ENCODE data around the gene JAKMIP1. TPM values are rescaled to one million over a fixed set of nuclear protein-coding genes. Genes with fewer than 3 reads are reported as not detected.

Gene JAKMIP1
- total RNA-seq, 1 donor from 2014 or later = not detected

DNA sequence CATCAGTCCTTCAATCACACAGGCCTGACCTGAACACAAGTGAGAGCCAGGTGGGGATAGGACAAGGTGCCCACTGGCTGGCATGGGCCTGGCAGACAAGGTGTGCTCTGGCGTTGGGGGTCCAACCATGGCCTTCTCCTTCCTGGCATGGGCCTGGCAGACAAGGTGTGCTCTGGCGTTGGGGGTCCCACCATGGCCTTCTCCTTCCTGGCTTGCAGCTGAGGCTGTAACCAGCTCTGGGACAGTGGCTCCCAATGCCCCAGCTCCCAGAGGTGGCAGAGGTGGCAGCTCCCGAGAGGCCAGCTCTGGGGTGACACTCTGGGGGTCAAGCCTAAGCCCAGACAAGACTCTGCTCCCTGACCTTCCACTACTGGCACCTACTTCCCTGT, 62.6 kb downstream of the JAKMIP1 start:
- no peak for DNase-seq (ENCODE audit: low read depth)
- no peak overlapping the region for H3K4me3 ChIP-seq (ENCODE audit: low read depth, low read length)
- TF ChIP-seq CTCF (conservative IDR thresholded peaks at IDR 0.05; ENCODE audit: low read depth, low read length) = no peak

DNA sequence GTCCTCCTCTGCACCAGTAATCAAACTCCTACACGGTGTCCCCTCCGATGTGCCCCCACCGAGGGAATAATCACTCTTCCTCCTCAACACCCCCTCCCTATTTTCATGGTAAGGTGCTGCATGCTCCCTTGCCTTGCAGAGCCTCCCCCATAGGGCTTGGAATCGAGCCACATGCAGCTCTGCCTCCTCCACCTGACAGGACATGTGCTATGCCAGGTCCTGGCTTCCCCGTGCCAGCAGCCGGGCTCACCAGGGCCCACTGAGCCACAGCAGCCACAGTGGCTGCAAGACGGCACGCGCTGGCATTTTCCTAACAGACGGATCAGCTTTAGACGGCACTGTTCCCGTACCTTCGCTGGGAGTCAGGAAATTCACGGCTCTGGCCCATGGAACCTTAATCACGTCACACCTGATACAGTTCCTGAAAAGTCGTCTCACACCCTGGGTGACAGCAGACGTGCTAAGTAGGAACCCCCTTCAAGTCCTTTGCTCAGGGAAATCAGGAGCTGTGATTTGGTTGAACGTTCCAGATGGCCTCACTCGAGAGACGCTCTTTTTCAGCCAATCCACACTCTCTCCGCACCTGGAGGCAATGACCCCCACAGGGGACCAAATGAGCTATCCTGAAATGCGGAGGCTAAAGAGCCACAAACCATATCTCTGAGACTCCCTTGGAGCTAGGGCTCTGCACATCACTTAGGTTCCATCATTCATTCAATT, 63.2 kb downstream of the JAKMIP1 start:
- no peak overlapping the region for H3K4me3 ChIP-seq (ENCODE audit: low read depth, low read length)
- no peak for TF ChIP-seq CTCF (conservative IDR thresholded peaks at IDR 0.05; ENCODE audit: low read depth, low read length)
- DNase-seq (ENCODE audit: low read depth) = no peak

- no peak overlapping the region for H3K4me3 ChIP-seq (ENCODE audit: low read depth, low read length)
- no peak for DNase-seq (ENCODE audit: low read depth)
- no peak for TF ChIP-seq CTCF (conservative IDR thresholded peaks at IDR 0.05; ENCODE audit: low read depth, low read length)
Measured at GRCh38 chr4:6134612-6135220, 65.6 kb downstream of the JAKMIP1 start.

DNA sequence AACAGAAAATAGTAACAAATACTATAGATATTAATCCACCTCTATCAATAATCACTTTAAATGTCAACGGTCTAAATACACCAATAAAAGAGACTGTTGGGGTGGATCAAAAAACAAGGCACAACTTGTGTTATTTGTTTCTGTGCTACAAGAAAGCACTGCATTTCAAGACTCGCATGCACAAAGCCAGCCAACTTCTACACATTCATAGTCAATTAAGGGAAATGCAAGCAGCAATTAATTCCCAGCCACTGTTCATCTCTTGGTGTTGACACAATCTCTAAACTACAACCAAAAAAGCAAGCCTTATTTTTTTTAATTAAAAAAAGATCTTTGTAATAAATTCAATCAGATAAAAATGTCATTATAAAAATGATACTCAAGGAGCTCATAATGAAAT, 67.6 kb downstream of the JAKMIP1 start:
- TF ChIP-seq CTCF (conservative IDR thresholded peaks at IDR 0.05; ENCODE audit: low read depth, low read length) = no peak
- no peak for DNase-seq (ENCODE audit: low read depth)
- no peak overlapping the region for H3K4me3 ChIP-seq (ENCODE audit: low read depth, low read length)

GRCh38 chr4:6128221-6128850, 72.0 kb downstream of the JAKMIP1 start:
- no peak for DNase-seq (ENCODE audit: low read depth)
- TF ChIP-seq CTCF (conservative IDR thresholded peaks at IDR 0.05; ENCODE audit: low read depth, low read length) = no peak
- H3K4me3 ChIP-seq (ENCODE audit: low read depth, low read length) = no peak overlapping the region

DNA sequence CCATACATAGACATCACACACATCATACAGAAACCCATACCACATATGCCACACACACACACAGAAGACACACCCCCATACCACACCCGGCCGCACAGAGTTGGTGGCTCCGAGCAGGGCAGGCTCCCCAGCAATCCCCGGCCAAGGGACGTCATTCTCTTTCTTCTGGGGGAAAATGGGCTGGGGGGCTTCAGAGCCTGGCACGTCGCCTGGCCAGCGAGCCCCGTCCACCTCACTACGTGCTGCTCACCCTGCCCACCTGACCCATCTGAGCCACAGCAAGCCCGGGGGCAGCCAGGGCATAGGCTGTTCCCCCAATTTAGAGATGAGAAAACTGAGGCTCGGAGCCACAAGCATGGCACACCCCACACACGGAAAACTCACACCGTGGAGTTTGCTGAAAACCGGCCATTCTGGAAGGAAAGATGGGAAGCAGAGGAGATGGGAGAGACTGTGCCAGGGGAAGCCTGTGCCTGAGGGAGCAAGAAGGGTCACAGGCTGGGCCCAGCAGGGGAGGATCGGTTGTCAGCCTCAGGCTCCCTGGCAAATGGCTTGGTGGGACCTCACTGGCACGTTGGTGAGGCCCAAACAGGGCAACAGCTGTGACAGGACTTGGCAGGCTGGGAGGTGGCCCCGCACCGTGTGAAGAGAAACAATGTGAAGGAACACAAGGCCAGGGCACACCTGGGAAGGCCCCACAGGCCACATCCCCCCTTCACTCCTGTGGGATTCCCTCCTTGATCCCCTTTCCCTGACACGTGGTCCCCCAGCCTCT, 73.2 kb downstream of the JAKMIP1 start:
- DNase-seq (ENCODE audit: low read depth) = no peak
- TF ChIP-seq CTCF (conservative IDR thresholded peaks at IDR 0.05; ENCODE audit: low read depth, low read length) = no peak
- no peak overlapping the region for H3K4me3 ChIP-seq (ENCODE audit: low read depth, low read length)

Data from epithelial cell of proximal tubule (primary cell).